Neuronal stem cell (in vitro differentiated cells): ENCODE data around the gene SND1.

Experiments
- DNase-seq: peaks from one replicate; pipeline ENCODE4 v3.0.0-alpha.2; 2013; ENCODE audit warnings: low spot score
- H2AFZ ChIP-seq: one replicate; pipeline ENCODE4 v1.6.1; 2013; ENCODE audit warnings: mild to moderate bottlenecking, low read length, inconsistent platforms
- H2AK5ac ChIP-seq: 2 replicates; pipeline ENCODE4 v1.6.1; 2013; ENCODE audit warnings: low read depth, mild to moderate bottlenecking, inconsistent platforms, low read length, moderate library complexity, mixed read lengths
- H2BK120ac ChIP-seq: 2 replicates; pipeline ENCODE4 v1.6.1; 2013; ENCODE audit warnings: low read depth, mild to moderate bottlenecking, inconsistent platforms, low read length, moderate library complexity, mixed read lengths
- H2BK12ac ChIP-seq: one replicate; pipeline ENCODE4 v1.6.1; 2013; ENCODE audit warnings: low read length, inconsistent platforms
- H2BK15ac ChIP-seq: 2 replicates; pipeline ENCODE4 v1.6.1; 2013; ENCODE audit warnings: mild to moderate bottlenecking, low read length, inconsistent platforms, mixed read lengths
- H2BK5ac ChIP-seq: one replicate; pipeline ENCODE4 v1.6.1; 2013; ENCODE audit warnings: inconsistent platforms, mild to moderate bottlenecking, low read length, moderate library complexity
- H3K14ac ChIP-seq: one replicate; pipeline ENCODE4 v1.6.1; 2013; ENCODE audit warnings: low read length, inconsistent platforms
- H3K18ac ChIP-seq: 2 replicates; pipeline ENCODE4 v1.6.1; 2013; ENCODE audit warnings: low read length, inconsistent platforms
- H3K23ac ChIP-seq: 2 replicates; pipeline ENCODE4 v1.6.1; 2013; ENCODE audit warnings: low read depth, mild to moderate bottlenecking, mixed read lengths, low read length, inconsistent platforms; ENCODE audit not compliant: poor library complexity
- H3K27ac ChIP-seq: replicated peaks from 3 replicates; pipeline ENCODE4 v1.5.1; 2013; ENCODE audit warnings: low read length, inconsistent platforms
- H3K27me3 ChIP-seq, 3 experiments: 2 replicates each; pipeline ENCODE4 v1.6.1; 2013; ENCODE audit warnings: low read length in 3 of 3, mild to moderate bottlenecking in 2 of 3, inconsistent platforms in 1 of 3, low read depth in 1 of 3, mixed read lengths in 1 of 3, moderate library complexity in 1 of 3; ENCODE audit not compliant: control insufficient read depth in 3 of 3, insufficient read depth in 3 of 3
- H3K36me3 ChIP-seq, 2 donors: replicated peaks in 1 of 2; 2 replicates each; pipeline ENCODE4 v1.6.1; 2013; ENCODE audit warnings: low read length in 2 of 2; ENCODE audit not compliant: control insufficient read depth in 2 of 2, insufficient read depth in 2 of 2
- H3K4ac ChIP-seq: 2 replicates; pipeline ENCODE4 v1.6.1; 2013; ENCODE audit warnings: inconsistent platforms, mild to moderate bottlenecking, low read length, moderate library complexity
- H3K4me1 ChIP-seq, 2 donors: 1 replicate in 1 of 2; 2 replicates in 1 of 2; pipeline ENCODE4 v1.6.1; 2013; ENCODE audit warnings: low read length in 2 of 2, low read depth in 1 of 2; ENCODE audit not compliant: control insufficient read depth in 2 of 2, insufficient read depth in 1 of 2
- H3K4me2 ChIP-seq: one replicate; pipeline ENCODE4 v1.6.1; 2013; ENCODE audit warnings: mild to moderate bottlenecking, low read length, inconsistent platforms; ENCODE audit not compliant: insufficient read depth, poor library complexity, severe bottlenecking
- H3K4me3 ChIP-seq, 2 donors: 2 replicates each; pipeline ENCODE4 v1.5.1; 2013; ENCODE audit warnings: low read length in 2 of 2, mild to moderate bottlenecking in 2 of 2, inconsistent platforms in 1 of 2, moderate library complexity in 1 of 2
- H3K79me1 ChIP-seq: one replicate; pipeline ENCODE4 v1.6.1; 2013; ENCODE audit warnings: low read depth, mild to moderate bottlenecking, inconsistent platforms, low read length, moderate library complexity
- H3K9ac ChIP-seq: one replicate; pipeline ENCODE4 v1.6.1; 2013; ENCODE audit warnings: mild to moderate bottlenecking, low read depth, low read length, inconsistent platforms; ENCODE audit not compliant: poor library complexity
- H3K9me3 ChIP-seq, 2 donors: replicated peaks in 1 of 2; 2 replicates each; pipeline versions ENCODE3 to v1.6.1; 2013; ENCODE audit warnings: low read length in 2 of 2, mild to moderate bottlenecking in 2 of 2, inconsistent platforms in 1 of 2, low read depth in 1 of 2, mixed read lengths in 1 of 2, moderate library complexity in 1 of 2; ENCODE audit not compliant: control insufficient read depth in 2 of 2, insufficient read depth in 1 of 2
- H4K8ac ChIP-seq: one replicate; pipeline ENCODE4 v1.6.1; 2013; ENCODE audit warnings: low read depth, mild to moderate bottlenecking, inconsistent platforms, low read length, moderate library complexity
- H4K91ac ChIP-seq: one replicate; pipeline ENCODE4 v1.6.1; 2013; ENCODE audit warnings: low read length, low read depth, mild to moderate bottlenecking, inconsistent platforms; ENCODE audit not compliant: poor library complexity
- WGBS, 2 donors: extraction: QIAGEN DNeasy Blood & Tissue Kit; methylation state at CpG; one replicate each; pipeline ENCODE4 v1.1.7; 2013; ENCODE audit warnings: missing lambda C conversion rate in 2 of 2, mixed read lengths in 1 of 2; ENCODE audit not compliant: insufficient read length in 2 of 2, insufficient replicate concordance in 1 of 2; ENCODE audit errors: extremely low coverage in 2 of 2; 5-methylcytosine and 5-hydroxymethylcytosine counted together

SND1 gene

DNA sequence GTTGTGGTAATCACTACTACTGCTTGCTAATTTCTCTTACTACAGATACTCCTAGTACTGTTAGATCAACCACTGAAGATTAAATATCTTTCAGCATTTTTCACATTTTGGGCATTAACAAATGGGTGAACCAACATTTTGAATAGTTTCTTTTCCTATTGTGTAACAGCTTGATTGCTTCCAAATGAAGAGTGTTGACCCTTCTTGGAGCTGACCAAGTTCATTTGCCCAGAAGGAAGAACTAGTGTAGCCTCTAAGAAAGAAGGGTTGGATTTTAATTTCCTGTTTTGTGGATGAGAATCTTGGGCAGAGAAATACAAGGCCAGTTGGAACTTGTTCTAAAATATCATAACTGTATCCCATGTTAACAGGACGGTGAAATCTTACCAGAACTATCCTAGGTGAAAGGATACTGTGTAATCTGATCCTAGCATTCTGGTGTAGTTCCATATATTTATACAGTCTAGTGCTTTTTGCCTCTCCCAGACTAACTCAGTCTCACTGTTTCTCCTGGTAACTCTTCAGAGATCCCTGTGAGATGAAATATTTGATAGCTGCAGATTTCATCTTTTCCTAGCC lies 37.3 kb downstream of the SND1 start:
- peaks cover 0 to 2% of the 10 kb centered on the region in 2 donors for H3K9me3 ChIP-seq
- no peak overlapping the region for H2BK12ac ChIP-seq
- H2BK120ac ChIP-seq = no peak overlapping the region
- no peaks in the 10 kb centered on the region for H3K27me3 ChIP-seq
- peaks cover 2 to 3% of the 10 kb centered on the region in 2 donors for H3K4me1 ChIP-seq
- no peak overlapping the region for H2BK15ac ChIP-seq
- no peak overlapping the region for H3K23ac ChIP-seq
- H3K79me1 ChIP-seq = no peaks in the 10 kb centered on the region
- H2BK5ac ChIP-seq = no peak overlapping the region
- WGBS, 2 donors = no CpG with 5 or more reads among the region's 1 CpG
- no peak overlapping the region for H3K4me2 ChIP-seq
- H3K9ac ChIP-seq = no peak overlapping the region
- no peak overlapping the region for H3K18ac ChIP-seq
- H3K14ac ChIP-seq = no peak overlapping the region
- H4K8ac ChIP-seq = no peak overlapping the region
- no peak overlapping the region for H2AK5ac ChIP-seq
- DNase-seq = no peak
- H2AFZ ChIP-seq = no peak overlapping the region
- no peak overlapping the region for H4K91ac ChIP-seq
- H3K27ac ChIP-seq = no peak overlapping the region
- H3K36me3 ChIP-seq = peaks cover 5 to 73% of the 10 kb centered on the region in 2 donors
- no peak overlapping the region for H3K4ac ChIP-seq
- H3K4me3 ChIP-seq = no peak overlapping the region

DNA sequence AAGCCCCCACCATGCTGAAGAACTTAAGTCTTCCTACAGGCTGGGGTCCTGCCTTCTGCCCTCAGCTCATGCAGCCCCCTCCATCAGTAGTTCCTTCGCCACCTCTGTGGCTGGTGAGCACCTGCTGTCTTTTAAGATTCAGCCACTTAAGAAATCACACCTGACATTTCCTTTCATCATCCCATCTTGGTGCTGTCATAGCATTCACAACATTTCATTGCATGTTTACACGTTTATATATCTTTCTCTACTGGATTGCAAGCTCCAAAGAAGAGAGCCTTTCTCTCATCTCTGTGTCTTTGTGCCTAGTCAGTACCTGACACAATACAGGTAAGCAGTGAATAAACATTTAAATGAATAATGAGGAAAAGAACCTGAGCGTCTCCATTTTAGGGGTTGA lies 38.3 kb downstream of the SND1 start:
- Histone ChIP-seq H3K27ac (no peak overlapping the region), H4K91ac (no peak overlapping the region), H3K18ac (no peak overlapping the region), H3K4me1 (no peaks in the 10 kb centered on the region), H3K27me3 (no peaks in the 10 kb centered on the region), H2AFZ (no peak overlapping the region), H3K9me3 (peaks cover 0 to 2% of the 10 kb centered on the region in 2 donors), H3K4me3 (no peak overlapping the region), H3K23ac (no peak overlapping the region), H3K14ac (no peak overlapping the region), H3K79me1 (no peaks in the 10 kb centered on the region), H3K9ac (no peak overlapping the region), H2AK5ac (no peak overlapping the region), H2BK15ac (no peak overlapping the region), H4K8ac (no peak overlapping the region), H3K4ac (no peak overlapping the region), H2BK5ac (no peak overlapping the region), H3K36me3 (peaks cover 11 to 84% of the 10 kb centered on the region in 2 donors), H3K4me2 (no peak overlapping the region), H2BK120ac (no peak overlapping the region), H2BK12ac (no peak overlapping the region)
- WGBS, 2 donors = no CpG with 5 or more reads among the region's 3 CpGs
- no peak for DNase-seq

DNA sequence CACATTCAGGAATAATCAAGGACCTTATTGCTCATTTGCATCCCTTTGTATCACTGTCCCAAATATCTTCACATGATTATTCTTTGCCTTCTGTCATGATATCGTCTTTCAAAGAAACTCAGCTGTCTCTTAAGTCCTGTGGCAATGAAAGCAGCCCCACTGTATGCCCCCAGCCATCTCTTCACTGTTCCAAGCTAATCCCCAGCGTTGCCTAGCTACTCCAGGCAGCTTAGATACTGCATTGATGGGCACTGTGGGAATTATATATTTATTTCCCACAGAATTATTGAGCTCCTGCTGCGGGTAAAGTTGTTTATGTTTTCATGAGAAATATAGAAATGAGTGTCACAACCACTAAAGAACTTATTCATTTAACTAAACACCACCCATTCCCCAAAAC lies 38.8 kb downstream of the SND1 start:
- H3K4ac ChIP-seq = no peak overlapping the region
- H3K36me3 ChIP-seq = peaks cover 11 to 86% of the 10 kb centered on the region in 2 donors
- H3K9me3 ChIP-seq = peaks cover 0 to 2% of the 10 kb centered on the region in 2 donors
- H2BK120ac ChIP-seq = no peak overlapping the region
- no peak overlapping the region for H4K91ac ChIP-seq
- no peak overlapping the region for H3K9ac ChIP-seq
- H2BK12ac ChIP-seq = no peak overlapping the region
- H3K4me1 ChIP-seq = no peaks in the 10 kb centered on the region
- H3K4me2 ChIP-seq = no peak overlapping the region
- H2BK15ac ChIP-seq = no peak overlapping the region
- no peaks in the 10 kb centered on the region for H3K79me1 ChIP-seq
- no peak overlapping the region for H3K4me3 ChIP-seq
- no peak overlapping the region for H3K18ac ChIP-seq
- H3K27ac ChIP-seq = no peak overlapping the region
- H2AK5ac ChIP-seq = no peak overlapping the region
- DNase-seq = no peak
- no peaks in the 10 kb centered on the region for H3K27me3 ChIP-seq
- no peak overlapping the region for H3K14ac ChIP-seq
- no peak overlapping the region for H4K8ac ChIP-seq
- no peak overlapping the region for H2AFZ ChIP-seq
- H3K23ac ChIP-seq = no peak overlapping the region
- WGBS, 2 donors = no CpG with 5 or more reads among the region's 3 CpGs
- no peak overlapping the region for H2BK5ac ChIP-seq

DNA sequence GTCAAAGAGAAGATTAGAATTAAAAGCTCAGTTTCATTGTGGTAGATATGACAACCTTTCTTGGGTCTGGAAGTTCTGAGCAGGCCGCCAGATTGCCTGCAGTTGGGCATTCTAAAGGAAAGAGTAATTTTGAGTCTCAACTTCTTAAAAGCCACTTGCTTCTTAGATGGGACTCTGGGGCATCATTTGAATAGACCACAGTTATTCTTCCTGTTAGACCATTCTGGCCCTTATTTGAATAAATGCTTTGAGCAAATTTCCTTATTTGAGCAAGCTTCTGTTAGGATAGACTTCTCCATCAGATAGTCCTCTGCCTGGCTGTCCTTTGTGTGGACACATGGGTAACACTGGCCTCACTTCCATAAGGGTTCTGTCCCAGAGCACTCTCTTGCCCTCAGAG lies 40.2 kb downstream of the SND1 start:
- H3K9me3 ChIP-seq = no peaks in the 10 kb centered on the region

More for the DNA sequence above, 40.2 kb downstream of the SND1 start:
- Histone ChIP-seq H3K79me1 (no peaks in the 10 kb centered on the region), H3K23ac (no peak overlapping the region), H3K36me3 (peaks cover 8 to 86% of the 10 kb centered on the region in 2 donors), H2BK15ac (no peak overlapping the region), H3K4me3 (no peak overlapping the region), H3K27me3 (no peaks in the 10 kb centered on the region), H4K91ac (no peak overlapping the region), H3K4ac (no peak overlapping the region), H2BK12ac (no peak overlapping the region), H3K14ac (no peak overlapping the region), H3K9ac (no peak overlapping the region), H3K18ac (no peak overlapping the region), H4K8ac (no peak overlapping the region), H3K4me2 (no peak overlapping the region), H3K4me1 (no peaks in the 10 kb centered on the region), H2AFZ (no peak overlapping the region), H3K27ac (no peak overlapping the region), H2BK5ac (no peak overlapping the region), H2BK120ac (no peak overlapping the region), H2AK5ac (no peak overlapping the region)
- WGBS, 2 donors = no CpG with 5 or more reads among the region's 1 CpG
- DNase-seq = no peak
